ENCODE measurements around the gene DCHS1. TPM values are rescaled to one million over a fixed set of nuclear protein-coding genes. Genes with fewer than 3 reads are reported as not detected.
A peak's percentile ranks its signal among the peaks of the same experiment; 100 is the strongest.

Gene DCHS1
- total and polyA plus RNA-seq, 10 of the 15 experiments (the other 5 are each of a cell fraction or from before 2014, with no cell fraction given): 0.02 to 0.64 (median 0.18) TPM; not detected in 1

GRCh38 chr11:6646918-6647679 is 8.5 kb downstream of the DCHS1 start (continued):
- TF ChIP-seq ZBTB11 (CRISPR knock-in tag; IDR thresholded peaks at IDR 0.05) (no peak), POLR2A (IDR thresholded peaks at IDR 0.05; ENCODE audit: low read depth, low read length) (peak; percentile 37; the same call in 1 of the 2 replicates), HDAC6 (IDR thresholded peaks at IDR 0.05; ENCODE audit: unreplicated experiment) (no peak), HCFC1 (IDR thresholded peaks at IDR 0.05; ENCODE audit: low read length) (no peak), E2F8 (IDR thresholded peaks at IDR 0.05; ENCODE audit: low read depth, partially characterized antibody) (no peak), YBX1 (IDR thresholded peaks at IDR 0.05) (no peak)

Measured in GM12878 (cell line).